ENCODE data around the gene COL7A1. TPM values are rescaled to one million over a fixed set of nuclear protein-coding genes. Genes with fewer than 3 reads are reported as not detected.

Gene COL7A1
- under 0.01 and 0.22 TPM in 2 replicates for total RNA-seq

- peak; percentile 10 to 11 for DNase-seq (ENCODE audit: low read depth in 2 of 2)
Measured at GRCh38 chr3:48595075-48595525, at the start of gene COL7A1. Gene COL7A1, minus strand, starts transcription at chr3:48595329. Its CDS starts 170 bp downstream, at chr3:48595159.

- DNase-seq (ENCODE audit: low read depth in 2 of 2) = no peak
Measured at GRCh38 chr3:48642605-48643004, 47.5 kb upstream of the COL7A1 start.

GRCh38 chr3:48641396-48641795 lies 46.3 kb upstream of the COL7A1 start:
- no peak for DNase-seq (ENCODE audit: low read depth in 2 of 2)

GRCh38 chr3:48639944-48640606 lies 44.9 kb upstream of the COL7A1 start:
- DNase-seq (ENCODE audit: low read depth in 2 of 2) = no peak

GRCh38 chr3:48637305-48637704 lies 42.2 kb upstream of the COL7A1 start:
- DNase-seq (ENCODE audit: low read depth in 2 of 2) = no peak

GRCh38 chr3:48636149-48636655 lies 41.1 kb upstream of the COL7A1 start:
- peak in 1 of 2 donors; percentile 34 for DNase-seq (ENCODE audit: low read depth in 2 of 2)

- DNase-seq (ENCODE audit: low read depth in 2 of 2) = peak; percentile 96 to 97
Measured at GRCh38 chr3:48635222-48636021, 40.3 kb upstream of the COL7A1 start, which contains the start of gene SLC26A6. Gene SLC26A6, minus strand, starts transcription at chr3:48635461. Its CDS starts 68 bp downstream, at chr3:48635393.

GRCh38 chr3:48634661-48635221 lies 39.6 kb upstream of the COL7A1 start:
- peak; percentile 51 to 62 for DNase-seq (ENCODE audit: low read depth in 2 of 2)

GRCh38 chr3:48633743-48634142 lies 38.6 kb upstream of the COL7A1 start:
- DNase-seq (ENCODE audit: low read depth in 2 of 2) = no peak

GRCh38 chr3:48633256-48633655 lies 38.1 kb upstream of the COL7A1 start:
- DNase-seq (ENCODE audit: low read depth in 2 of 2) = no peak

GRCh38 chr3:48631516-48632448 lies 36.7 kb upstream of the COL7A1 start:
- no peak for DNase-seq (ENCODE audit: low read depth in 2 of 2)

- no peak for DNase-seq (ENCODE audit: low read depth in 2 of 2)
Measured at GRCh38 chr3:48630833-48631232, 35.7 kb upstream of the COL7A1 start.

- no peak for DNase-seq (ENCODE audit: low read depth in 2 of 2)
Measured at GRCh38 chr3:48630407-48630806, 35.3 kb upstream of the COL7A1 start.

GRCh38 chr3:48629894-48630293 lies 34.8 kb upstream of the COL7A1 start:
- no peak for DNase-seq (ENCODE audit: low read depth in 2 of 2)

GRCh38 chr3:48628277-48629017 lies 33.3 kb upstream of the COL7A1 start:
- DNase-seq (ENCODE audit: low read depth in 2 of 2) = no peak

- no peak for DNase-seq (ENCODE audit: low read depth in 2 of 2)
Measured at GRCh38 chr3:48625600-48625999, 30.5 kb upstream of the COL7A1 start.

- DNase-seq (ENCODE audit: low read depth in 2 of 2) = no peak
Measured at GRCh38 chr3:48624767-48625166, 29.6 kb upstream of the COL7A1 start.

- DNase-seq (ENCODE audit: low read depth in 2 of 2) = no peak
Measured at GRCh38 chr3:48623851-48624547, 28.9 kb upstream of the COL7A1 start.

- no peak for DNase-seq (ENCODE audit: low read depth in 2 of 2)
Measured at GRCh38 chr3:48621461-48621869, 26.3 kb upstream of the COL7A1 start, which contains the start of gene TMEM89. Gene TMEM89, minus strand, starts transcription at chr3:48621769. Its CDS starts 13 bp downstream, at chr3:48621756.

Data from lung microvascular endothelial cell (primary cell).